Measurements from ENCODE around the gene E2F3.

- no peak for TF ChIP-seq ZNF148 (tag by site-specific recombination; IDR thresholded peaks at IDR 0.05; ENCODE audit: borderline replicate concordance)
- no peak for TF ChIP-seq SALL2 (tag by site-specific recombination; IDR thresholded peaks at IDR 0.05; ENCODE audit: borderline replicate concordance)
- TF ChIP-seq ATF2 (tag by site-specific recombination; IDR thresholded peaks at IDR 0.05; ENCODE audit: low read depth), result no peak
- TF ChIP-seq CTCF (tag by site-specific recombination; IDR thresholded peaks at IDR 0.05), result no peak
- TF ChIP-seq ZNF354C (tag by site-specific recombination; IDR thresholded peaks at IDR 0.05; ENCODE audit: borderline replicate concordance, low read depth), result no peak
- no peak for TF ChIP-seq ZSCAN18 (tag by site-specific recombination; IDR thresholded peaks at IDR 0.05)
- TF ChIP-seq ZNF521 (tag by site-specific recombination; IDR thresholded peaks at IDR 0.05), result no peak
- TF ChIP-seq ZSCAN30 (tag by site-specific recombination; IDR thresholded peaks at IDR 0.05), result no peak
- TF ChIP-seq REST (tag by site-specific recombination; IDR thresholded peaks at IDR 0.05), result no peak
- no peak for TF ChIP-seq TCF7L2 (IDR thresholded peaks at IDR 0.05; ENCODE audit: borderline replicate concordance, low read depth, low read length)
These were observed 86.1 kb downstream of the E2F3 start for GRCh38 chr6:20487669-20488375.
